A673 (cell line): ENCODE measurements around the gene CASP7.

Experiments
- EZH2 ChIP-seq: fragments of 200-600 bp; sonication (generic); IDR thresholded peaks from 2 replicates; pipeline ENCODE4 v1.6.1; 2017; ENCODE audit warnings: borderline replicate concordance, low read depth, mild to moderate bottlenecking, mixed read lengths, antibody characterized with exemption, low read length; ENCODE audit not compliant: poor library complexity, severe bottlenecking
- TF ChIP-seq, protein P1 (sequence below): fragments of 300-800, 200-600 bp; sonication (generic); conservative IDR thresholded peaks from 2 replicates; pipeline ENCODE4 v1.5.1; 2017; ENCODE audit warnings: low read depth, mild to moderate bottlenecking, antibody characterized with exemption, low read length, moderate library complexity, mixed read lengths

DNA sequence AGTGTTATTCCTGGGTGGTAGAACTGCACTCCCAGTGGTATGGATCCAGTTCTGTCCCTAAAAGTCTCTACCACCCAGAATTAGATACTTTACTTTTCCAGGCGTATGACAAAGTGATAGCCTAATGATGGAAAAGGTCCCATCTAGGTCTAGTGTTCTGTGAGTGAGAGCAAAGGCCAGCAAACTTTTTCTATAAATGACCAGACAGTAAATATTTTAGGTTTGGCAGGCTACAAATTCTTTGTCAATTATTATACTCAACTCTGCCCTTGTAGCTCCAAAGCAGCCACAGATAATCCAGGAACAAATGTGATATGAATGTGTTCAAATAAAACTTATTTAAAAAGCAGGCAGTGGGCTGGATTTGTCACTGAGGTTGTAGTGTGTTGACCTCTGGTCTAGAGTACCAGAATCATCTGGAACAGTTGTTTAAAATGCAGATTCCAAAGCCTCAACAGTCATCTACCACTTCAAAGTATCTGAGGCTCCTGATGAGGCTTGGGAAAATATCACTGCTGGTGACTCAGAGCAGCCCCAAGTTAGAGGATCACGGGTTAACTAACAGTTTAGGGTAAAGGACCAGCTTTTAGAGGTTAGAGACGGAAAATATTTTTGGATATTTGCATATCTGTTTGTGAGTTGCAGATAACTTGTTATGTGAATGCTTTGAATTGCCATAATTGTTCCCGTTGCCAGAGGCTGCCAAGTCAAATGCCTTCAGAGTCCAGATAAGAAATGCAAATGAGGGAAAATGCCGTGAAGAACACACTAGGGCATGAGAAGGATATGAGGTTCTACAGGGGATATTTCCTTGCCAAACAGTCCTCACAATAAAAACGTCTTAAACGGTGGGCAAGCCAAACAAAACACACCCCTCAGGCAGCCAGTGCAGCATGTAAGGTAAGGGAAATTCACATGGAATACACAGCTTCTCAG is 35.3 kb upstream of the CASP7 start:
- no peak for TF ChIP-seq EZH2
- TF ChIP-seq, protein P1, sequence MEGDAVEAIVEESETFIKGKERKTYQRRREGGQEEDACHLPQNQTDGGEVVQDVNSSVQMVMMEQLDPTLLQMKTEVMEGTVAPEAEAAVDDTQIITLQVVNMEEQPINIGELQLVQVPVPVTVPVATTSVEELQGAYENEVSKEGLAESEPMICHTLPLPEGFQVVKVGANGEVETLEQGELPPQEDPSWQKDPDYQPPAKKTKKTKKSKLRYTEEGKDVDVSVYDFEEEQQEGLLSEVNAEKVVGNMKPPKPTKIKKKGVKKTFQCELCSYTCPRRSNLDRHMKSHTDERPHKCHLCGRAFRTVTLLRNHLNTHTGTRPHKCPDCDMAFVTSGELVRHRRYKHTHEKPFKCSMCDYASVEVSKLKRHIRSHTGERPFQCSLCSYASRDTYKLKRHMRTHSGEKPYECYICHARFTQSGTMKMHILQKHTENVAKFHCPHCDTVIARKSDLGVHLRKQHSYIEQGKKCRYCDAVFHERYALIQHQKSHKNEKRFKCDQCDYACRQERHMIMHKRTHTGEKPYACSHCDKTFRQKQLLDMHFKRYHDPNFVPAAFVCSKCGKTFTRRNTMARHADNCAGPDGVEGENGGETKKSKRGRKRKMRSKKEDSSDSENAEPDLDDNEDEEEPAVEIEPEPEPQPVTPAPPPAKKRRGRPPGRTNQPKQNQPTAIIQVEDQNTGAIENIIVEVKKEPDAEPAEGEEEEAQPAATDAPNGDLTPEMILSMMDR: no peak
